ENCODE results near the gene CTNNA3. TPM values are rescaled to one million over a fixed set of nuclear protein-coding genes. Genes with fewer than 3 reads are reported as not detected.

Gene CTNNA3
- total RNA-seq, 1 donor from 2014 or later = not detected

DNA sequence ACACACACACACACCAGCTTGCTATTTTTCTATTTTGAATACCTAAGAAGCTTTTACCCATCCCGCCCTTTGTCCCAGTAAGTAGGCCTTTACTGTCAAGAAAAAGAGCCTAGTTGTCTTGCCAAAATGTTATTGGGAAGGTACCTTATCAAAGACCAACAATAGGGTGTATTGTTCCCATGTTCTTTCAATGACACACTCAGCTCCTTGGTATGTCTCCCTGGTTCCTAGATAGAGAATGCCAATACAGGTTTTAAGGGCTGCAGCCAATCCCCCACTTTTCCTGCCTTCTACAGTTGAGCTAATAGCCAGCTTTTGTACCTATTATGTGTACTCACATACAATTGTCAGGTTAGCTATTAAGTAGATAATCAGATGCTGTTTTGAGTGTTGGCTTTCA lies 862.1 kb downstream of the CTNNA3 start:
- peak; percentile 36 for DNase-seq (ENCODE audit: low read depth)
- Histone ChIP-seq H3K36me3 (ENCODE audit: control insufficient read depth, insufficient read depth, low read length) (no peaks in the 10 kb centered on the region), H3K4me3 (ENCODE audit: low read depth, low read length) (no peak overlapping the region), H3K27me3 (ENCODE audit: control insufficient read depth, insufficient read depth, low read length) (no peaks in the 10 kb centered on the region)
- TF ChIP-seq, protein P1, sequence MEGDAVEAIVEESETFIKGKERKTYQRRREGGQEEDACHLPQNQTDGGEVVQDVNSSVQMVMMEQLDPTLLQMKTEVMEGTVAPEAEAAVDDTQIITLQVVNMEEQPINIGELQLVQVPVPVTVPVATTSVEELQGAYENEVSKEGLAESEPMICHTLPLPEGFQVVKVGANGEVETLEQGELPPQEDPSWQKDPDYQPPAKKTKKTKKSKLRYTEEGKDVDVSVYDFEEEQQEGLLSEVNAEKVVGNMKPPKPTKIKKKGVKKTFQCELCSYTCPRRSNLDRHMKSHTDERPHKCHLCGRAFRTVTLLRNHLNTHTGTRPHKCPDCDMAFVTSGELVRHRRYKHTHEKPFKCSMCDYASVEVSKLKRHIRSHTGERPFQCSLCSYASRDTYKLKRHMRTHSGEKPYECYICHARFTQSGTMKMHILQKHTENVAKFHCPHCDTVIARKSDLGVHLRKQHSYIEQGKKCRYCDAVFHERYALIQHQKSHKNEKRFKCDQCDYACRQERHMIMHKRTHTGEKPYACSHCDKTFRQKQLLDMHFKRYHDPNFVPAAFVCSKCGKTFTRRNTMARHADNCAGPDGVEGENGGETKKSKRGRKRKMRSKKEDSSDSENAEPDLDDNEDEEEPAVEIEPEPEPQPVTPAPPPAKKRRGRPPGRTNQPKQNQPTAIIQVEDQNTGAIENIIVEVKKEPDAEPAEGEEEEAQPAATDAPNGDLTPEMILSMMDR (IDR thresholded peaks at IDR 0.05; ENCODE audit: insufficient read depth, low read length, severe bottlenecking) = no peak
- no peak for FAIRE-seq

DNA sequence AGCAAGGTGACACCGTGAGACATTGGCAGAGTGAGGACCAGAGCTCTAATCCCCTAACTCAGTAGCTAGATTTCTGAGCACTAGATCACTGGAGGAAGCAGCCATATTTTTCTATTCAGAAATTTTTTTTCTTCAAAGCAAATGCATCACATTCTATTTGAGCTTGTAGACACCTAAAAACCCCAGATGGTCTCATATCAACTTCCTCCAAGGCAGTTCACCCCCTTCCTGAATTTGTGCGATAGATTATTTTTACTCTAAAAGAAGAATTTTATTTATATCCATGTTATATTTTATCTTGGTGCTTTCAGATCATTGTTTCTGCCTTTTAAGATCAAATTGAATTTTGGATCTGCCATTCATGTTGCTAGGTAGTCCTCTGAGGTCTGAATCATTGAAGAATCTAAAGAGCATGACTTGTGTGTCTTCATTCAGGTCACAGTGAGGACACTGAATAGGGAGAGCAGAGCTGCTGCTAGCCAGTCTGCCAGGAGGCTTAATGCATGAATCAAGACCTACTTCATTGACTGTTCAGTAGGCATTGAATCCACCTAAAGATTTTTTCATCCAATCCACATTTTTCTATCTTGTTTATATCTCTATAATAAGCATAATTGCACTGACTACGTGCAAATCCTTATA lies 863.1 kb downstream of the CTNNA3 start:
- FAIRE-seq (no peak), DNase-seq (ENCODE audit: low read depth) (no peak)
- Histone ChIP-seq H3K36me3 (ENCODE audit: control insufficient read depth, insufficient read depth, low read length) (no peaks in the 10 kb centered on the region), H3K27me3 (ENCODE audit: control insufficient read depth, insufficient read depth, low read length) (no peaks in the 10 kb centered on the region), H3K4me3 (ENCODE audit: low read depth, low read length) (no peak overlapping the region)
- TF ChIP-seq, protein P1 (IDR thresholded peaks at IDR 0.05; ENCODE audit: insufficient read depth, low read length, severe bottlenecking) = no peak

DNA sequence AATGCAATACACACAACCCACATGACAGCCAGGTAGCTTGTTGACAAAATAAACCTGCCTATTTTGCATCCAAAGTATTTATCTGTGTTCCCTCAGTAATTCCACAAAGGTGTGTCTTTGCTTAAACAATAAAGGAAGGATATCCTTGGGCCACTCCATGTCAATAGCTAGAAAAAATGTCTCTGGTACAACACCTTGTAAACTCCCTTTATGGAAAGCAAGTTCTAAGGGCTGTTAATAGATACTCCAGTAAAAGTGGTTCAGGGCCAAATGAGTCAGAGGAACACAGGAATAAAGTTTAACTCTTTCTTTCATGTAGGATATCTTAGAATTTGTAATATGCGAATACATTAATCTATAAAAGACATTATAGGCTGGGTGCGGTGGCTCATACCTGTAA lies 867.0 kb downstream of the CTNNA3 start:
- FAIRE-seq (no peak), DNase-seq (ENCODE audit: low read depth) (peak; percentile 37)
- Histone ChIP-seq H3K36me3 (ENCODE audit: control insufficient read depth, insufficient read depth, low read length) (no peaks in the 10 kb centered on the region), H3K4me3 (ENCODE audit: low read depth, low read length) (no peak overlapping the region), H3K27me3 (ENCODE audit: control insufficient read depth, insufficient read depth, low read length) (no peaks in the 10 kb centered on the region)
- TF ChIP-seq, protein P1 (IDR thresholded peaks at IDR 0.05; ENCODE audit: insufficient read depth, low read length, severe bottlenecking) = no peak

DNA sequence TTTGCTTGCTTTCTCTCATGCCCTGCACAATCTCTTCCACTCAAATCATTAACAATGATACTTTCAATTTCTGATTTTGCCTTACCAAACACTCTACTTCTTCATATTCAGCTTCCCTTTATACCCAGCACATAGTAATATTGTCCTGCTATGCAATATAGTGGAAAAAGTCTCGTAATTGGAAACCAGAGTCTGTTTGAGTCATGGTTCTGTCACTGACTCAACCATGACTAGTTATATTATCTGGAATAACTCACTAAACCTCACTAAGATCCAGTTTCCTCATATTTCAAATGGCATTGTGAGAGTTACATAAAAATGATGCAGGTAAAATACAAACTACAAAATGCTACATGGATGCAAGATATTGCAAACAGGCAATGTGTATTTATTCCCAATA lies 868.6 kb downstream of the CTNNA3 start:
- TF ChIP-seq, protein P1 (IDR thresholded peaks at IDR 0.05; ENCODE audit: insufficient read depth, low read length, severe bottlenecking) = no peak
- H3K4me3 ChIP-seq (ENCODE audit: low read depth, low read length) = no peak overlapping the region
- H3K36me3 ChIP-seq (ENCODE audit: control insufficient read depth, insufficient read depth, low read length) = no peaks in the 10 kb centered on the region
- FAIRE-seq (no peak), DNase-seq (ENCODE audit: low read depth) (peak; percentile 91)
- H3K27me3 ChIP-seq (ENCODE audit: control insufficient read depth, insufficient read depth, low read length) = no peaks in the 10 kb centered on the region

DNA sequence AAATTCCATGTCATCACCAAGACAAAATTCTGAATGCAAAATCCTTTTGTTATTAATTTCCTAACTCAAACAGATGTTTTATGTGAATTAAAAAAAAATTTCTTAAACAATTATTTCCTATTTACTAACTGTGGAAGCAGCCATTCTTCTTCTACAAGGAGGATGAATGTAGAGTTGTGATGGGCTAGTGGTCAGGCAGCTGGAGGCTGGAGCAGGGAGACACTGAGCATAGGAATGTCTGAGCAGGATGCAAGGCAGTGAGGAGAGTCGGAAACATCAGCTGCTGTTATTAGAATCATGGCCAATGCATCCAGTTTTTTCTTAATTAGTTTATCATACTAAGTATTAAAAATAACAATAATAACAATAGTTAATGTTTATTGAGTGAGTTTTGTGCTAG lies 872.7 kb downstream of the CTNNA3 start:
- DNase-seq (ENCODE audit: low read depth) (no peak), FAIRE-seq (no peak)

More for the DNA sequence above, 872.7 kb downstream of the CTNNA3 start:
- H3K4me3 ChIP-seq (ENCODE audit: low read depth, low read length) = no peak overlapping the region
- TF ChIP-seq, protein P1 (IDR thresholded peaks at IDR 0.05; ENCODE audit: insufficient read depth, low read length, severe bottlenecking) = no peak
- no peaks in the 10 kb centered on the region for H3K27me3 ChIP-seq (ENCODE audit: control insufficient read depth, insufficient read depth, low read length)
- no peaks in the 10 kb centered on the region for H3K36me3 ChIP-seq (ENCODE audit: control insufficient read depth, insufficient read depth, low read length)
